Measurements from ENCODE around the gene BCOR.

DNA sequence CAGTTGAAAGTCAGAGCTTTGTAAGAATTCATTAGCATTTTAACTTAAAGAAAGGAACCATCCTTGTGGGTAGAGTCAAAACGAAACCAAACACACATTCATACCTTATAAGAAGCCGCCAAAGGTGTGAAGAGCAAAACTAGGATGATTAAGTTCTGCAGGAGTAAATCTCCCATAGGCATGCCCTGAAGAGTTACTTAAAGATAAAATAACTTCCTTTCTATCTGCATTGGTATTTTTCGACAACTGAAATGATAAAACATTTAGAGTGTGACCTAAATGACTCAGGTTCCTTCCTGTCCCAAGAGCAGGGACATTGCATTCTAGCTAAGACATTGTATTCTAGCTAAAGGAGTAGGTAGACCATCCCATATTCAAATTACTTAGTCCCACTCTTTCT lies 75.3 kb downstream of the BCOR start:
- TF ChIP-seq, protein P1, sequence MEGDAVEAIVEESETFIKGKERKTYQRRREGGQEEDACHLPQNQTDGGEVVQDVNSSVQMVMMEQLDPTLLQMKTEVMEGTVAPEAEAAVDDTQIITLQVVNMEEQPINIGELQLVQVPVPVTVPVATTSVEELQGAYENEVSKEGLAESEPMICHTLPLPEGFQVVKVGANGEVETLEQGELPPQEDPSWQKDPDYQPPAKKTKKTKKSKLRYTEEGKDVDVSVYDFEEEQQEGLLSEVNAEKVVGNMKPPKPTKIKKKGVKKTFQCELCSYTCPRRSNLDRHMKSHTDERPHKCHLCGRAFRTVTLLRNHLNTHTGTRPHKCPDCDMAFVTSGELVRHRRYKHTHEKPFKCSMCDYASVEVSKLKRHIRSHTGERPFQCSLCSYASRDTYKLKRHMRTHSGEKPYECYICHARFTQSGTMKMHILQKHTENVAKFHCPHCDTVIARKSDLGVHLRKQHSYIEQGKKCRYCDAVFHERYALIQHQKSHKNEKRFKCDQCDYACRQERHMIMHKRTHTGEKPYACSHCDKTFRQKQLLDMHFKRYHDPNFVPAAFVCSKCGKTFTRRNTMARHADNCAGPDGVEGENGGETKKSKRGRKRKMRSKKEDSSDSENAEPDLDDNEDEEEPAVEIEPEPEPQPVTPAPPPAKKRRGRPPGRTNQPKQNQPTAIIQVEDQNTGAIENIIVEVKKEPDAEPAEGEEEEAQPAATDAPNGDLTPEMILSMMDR (conservative IDR thresholded peaks at IDR 0.05; ENCODE audit: low read length), result no peak
- no peak for TF ChIP-seq EZH2phosphoT487 (IDR thresholded peaks at IDR 0.05; ENCODE audit: borderline replicate concordance, low read depth, low read length)
